NCI-H1105 (cell line): ENCODE measurements around the gene SOX5.

Experiments used
- DNase-seq: peaks from one replicate; lab custom pipeline; 2025; lab: John Stamatoyannopoulos, UW

The SOX5 gene

GRCh38 chr12:23949348-23950209, at the start of gene SOX5:
Gene SOX5, minus strand, starts transcription at chr12:23949670. Its CDS starts 69 bp downstream, at chr12:23949601.
- no peak for DNase-seq

GRCh38 chr12:23987046-23987445, 37.6 kb upstream of the SOX5 start:
- DNase-seq = no peak

GRCh38 chr12:23980826-23981225, 31.4 kb upstream of the SOX5 start:
- DNase-seq = no peak

GRCh38 chr12:23964812-23965211, 15.3 kb upstream of the SOX5 start:
- DNase-seq = no peak

DNA sequence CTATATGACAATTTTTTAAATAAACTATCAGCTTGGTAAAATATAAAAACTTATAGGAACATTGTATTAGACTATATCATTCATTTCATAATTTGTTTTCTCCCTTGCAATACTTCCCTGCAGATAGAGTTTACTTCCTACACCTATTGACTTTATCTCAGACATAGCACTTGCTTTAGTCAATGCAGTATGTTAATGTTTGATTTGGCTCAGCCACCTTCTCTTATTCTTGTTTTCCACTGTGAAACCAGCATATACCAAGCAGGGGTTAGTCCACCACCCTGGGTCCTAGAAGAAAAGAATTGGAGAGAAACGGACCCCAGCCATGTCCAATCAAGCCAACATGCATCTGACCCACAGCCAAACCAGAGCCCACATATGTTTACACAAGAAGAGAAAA, 10.4 kb upstream of the SOX5 start:
- no peak for DNase-seq

GRCh38 chr12:23954332-23954731, 4.9 kb upstream of the SOX5 start:
- no peak for DNase-seq

DNA sequence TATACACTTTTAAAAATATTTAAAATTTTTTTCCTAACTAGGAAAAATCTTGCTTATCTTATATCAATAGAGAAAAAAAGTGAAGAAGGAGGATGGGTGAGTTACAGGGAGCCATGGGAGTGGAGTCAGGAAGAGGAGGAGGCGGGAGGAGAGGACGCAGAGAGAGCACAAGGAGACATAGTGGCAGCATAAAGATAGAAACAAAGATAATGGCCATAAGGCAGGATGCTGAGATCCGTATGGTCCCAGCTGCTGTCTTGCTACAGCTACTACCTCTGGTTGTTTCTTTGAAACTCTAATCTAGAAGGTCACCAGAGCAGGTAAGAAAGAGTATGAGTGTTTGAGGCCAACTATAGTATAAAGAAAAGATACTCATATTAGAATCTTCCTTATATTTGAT, 2.6 kb upstream of the SOX5 start:
- no peak for DNase-seq

GRCh38 chr12:23950775-23951451, 1.4 kb upstream of the SOX5 start:
- peak; percentile 60 for DNase-seq

- no peak for DNase-seq
Measured at GRCh38 chr12:23950210-23950774, 822 bp upstream of the SOX5 start.

GRCh38 chr12:23948291-23948690, 1.2 kb downstream of the SOX5 start:
- DNase-seq = no peak

GRCh38 chr12:23947395-23947794, 2.1 kb downstream of the SOX5 start:
- no peak for DNase-seq

DNA sequence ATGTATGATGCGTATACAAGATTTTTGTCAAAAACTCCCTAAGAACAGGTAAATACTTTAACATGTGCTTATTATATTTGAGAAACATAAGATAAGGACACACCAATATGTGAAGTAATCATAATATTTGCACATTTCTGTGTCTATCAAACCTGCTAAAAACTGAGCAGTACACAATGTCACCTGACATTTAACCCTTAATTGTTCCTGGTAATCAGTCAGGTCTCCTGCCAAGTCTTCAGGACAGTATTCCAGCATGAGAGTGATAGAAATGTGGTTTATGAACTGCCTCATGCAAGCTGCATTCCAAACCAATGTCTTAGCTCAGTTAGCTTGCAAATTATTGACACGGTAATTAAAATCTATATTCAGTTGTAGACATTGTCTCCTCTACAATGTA, 4.2 kb downstream of the SOX5 start:
- DNase-seq = no peak

DNA sequence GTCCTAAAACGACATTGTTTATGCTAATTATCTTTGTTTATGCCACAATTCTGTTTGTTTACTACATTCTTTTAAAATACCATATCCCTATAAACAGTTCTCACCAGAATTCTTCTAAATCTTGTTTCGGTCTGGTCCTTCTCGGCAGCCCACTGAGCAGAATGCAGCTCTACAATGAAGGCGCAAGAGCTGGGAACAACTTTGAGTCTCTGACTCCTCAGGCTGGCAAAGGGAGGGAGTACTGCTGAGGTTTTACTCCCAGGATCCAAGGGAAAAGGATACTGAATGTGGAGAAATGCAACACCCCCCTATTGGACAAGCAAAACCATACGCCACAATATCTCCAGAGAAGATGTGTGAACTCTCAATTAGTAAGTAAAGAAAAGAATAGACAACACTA, 5.4 kb downstream of the SOX5 start:
- no peak for DNase-seq

GRCh38 chr12:23942841-23943240, 6.6 kb downstream of the SOX5 start:
- DNase-seq = no peak

GRCh38 chr12:23941780-23942179, 7.7 kb downstream of the SOX5 start:
- DNase-seq = no peak

- DNase-seq = no peak
Measured at GRCh38 chr12:23938422-23938821, 11.0 kb downstream of the SOX5 start.

DNA sequence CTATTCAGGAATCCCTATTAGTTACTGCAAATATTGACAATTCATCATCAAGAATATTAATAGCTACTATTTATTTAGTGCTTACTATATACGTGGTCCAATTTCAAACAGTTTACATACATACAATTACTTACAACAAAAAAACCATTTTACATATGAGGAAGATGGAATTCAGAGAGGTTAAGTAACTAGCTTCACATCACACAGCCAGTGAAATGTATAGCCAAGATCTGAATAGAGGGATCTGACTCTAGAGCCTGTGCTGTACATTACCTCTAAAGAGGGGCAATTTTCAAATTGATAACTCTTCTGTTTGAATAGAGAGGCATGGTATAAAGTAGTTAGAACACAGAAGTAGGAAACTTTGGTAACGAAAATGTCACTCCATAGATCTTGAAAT, 18.3 kb downstream of the SOX5 start:
- no peak for DNase-seq

- no peak for DNase-seq
Measured at GRCh38 chr12:23930599-23930998, 18.9 kb downstream of the SOX5 start.

DNA sequence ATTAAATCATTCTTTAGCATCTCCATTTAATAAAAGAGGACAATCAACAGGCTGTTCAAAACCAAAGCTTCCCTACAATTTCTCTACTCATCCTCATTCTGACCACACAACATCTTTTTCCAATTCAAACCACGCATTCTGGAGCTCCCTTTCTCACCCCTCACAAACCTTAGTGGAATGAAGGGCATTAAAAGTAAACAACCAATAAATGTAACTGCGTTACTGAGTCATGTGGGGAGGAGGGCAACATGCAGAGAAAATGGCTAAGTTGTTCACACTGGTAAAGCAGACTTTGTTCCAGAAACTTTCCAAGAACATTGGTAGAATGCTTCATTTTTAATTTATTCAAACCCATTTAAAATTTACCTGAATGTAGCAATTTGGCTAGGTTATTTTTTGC, 19.6 kb downstream of the SOX5 start:
- DNase-seq = no peak

- DNase-seq = no peak
Measured at GRCh38 chr12:23927907-23928306, 21.6 kb downstream of the SOX5 start.

DNA sequence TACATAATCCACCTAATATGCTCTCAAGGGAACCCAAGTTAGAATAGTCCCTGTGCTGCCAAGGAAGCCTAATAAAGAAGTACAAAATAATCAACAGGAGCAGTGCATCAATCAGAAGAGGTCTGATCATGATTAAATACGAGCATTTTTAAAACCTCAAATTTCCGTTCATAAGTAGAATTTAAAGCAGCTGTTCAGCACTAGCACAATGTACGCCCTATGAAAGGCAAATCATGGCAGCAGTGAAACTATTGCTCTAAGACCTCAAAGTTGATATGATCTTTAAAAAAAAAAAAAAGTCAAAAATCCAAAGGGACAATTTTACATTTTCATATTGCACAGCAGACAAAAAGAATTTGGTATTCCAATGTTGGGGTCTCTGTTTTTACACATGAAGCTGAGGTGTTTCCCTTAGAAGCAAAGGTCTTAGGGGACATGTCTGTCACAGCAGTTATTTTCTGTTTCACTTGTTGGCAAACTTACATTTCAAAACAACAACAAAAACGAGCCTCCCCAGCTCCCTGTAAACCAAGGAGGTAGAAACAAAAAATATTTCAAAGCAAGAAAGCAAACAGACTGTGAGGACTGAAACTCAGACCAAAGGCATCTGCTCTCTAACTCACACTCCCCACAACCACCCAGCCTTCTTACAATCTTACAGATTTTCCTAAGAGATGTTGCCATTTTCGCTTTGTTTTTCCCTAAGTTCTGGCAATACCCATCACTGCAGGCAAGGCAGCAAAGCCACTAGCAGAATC, 28.2 kb downstream of the SOX5 start:
- no peak for DNase-seq

DNA sequence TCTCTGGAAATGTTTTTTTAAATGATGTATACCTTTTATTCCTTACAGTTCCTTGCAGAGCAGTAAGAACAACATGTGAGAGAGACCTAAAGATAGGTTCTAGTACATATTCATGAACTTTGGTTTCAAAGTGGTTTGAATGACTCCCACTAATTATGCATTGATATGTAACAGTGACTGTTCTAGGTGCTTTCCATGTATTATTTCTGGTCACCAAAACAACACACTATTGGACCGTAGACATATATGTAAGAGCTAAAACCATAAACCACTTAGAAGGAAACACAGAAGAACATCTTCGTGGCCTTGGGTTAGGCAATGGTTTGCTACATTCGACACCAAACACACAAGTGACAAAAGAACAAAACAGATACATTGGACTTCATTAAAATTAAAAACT, 37.9 kb downstream of the SOX5 start:
- no peak for DNase-seq
